ENCODE measurements around the gene ANXA6. TPM values are rescaled to one million over a fixed set of nuclear protein-coding genes. Genes with fewer than 3 reads are reported as not detected.

Gene ANXA6
- total RNA-seq, 6 experiments from 2014 or later: 507 to 578 (median 546) TPM

DNA sequence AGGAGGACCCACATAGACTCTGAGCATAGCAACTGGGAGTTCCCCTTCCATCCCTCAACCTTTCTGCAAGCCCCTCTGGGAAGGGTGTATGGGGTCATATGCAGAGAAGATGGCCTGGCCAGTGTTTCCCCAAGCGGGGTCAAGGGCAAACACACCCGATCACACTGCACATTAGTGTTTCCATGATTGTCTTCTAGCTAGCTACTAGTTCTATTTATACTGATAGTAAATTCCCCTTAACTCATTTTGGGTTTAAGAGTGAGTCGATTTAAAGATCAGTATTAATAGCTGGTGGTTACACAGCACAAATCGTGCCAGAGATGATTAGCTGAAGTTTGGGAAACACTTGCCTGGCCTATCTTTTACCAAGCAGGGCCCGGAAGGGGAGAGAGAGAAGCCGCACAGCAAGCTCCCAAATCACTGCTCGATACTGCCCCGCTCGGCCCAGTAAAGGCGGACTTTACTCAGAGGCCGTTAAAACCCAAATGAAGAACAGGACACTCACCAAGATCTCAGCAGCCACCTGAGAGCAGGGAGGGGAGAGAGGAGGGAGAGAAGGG lies 47.4 kb downstream of the ANXA6 start:
- Mint-ChIP-seq H3K4me1 (ENCODE audit: low read depth) (peaks cover 21% of the 10 kb centered on the region), H3K9me3 (no peaks in the 10 kb centered on the region), H3K4me3 (no peak overlapping the region), H3K27ac (no peak overlapping the region; the same call in 1 of the 2 replicates), H3K36me3 (ENCODE audit: low read depth) (peaks cover 38% of the 10 kb centered on the region), H3K27me3 (ENCODE audit: insufficient read depth) (peaks cover 15% of the 10 kb centered on the region)
- no peak for DNase-seq
- TF ChIP-seq, protein P1, sequence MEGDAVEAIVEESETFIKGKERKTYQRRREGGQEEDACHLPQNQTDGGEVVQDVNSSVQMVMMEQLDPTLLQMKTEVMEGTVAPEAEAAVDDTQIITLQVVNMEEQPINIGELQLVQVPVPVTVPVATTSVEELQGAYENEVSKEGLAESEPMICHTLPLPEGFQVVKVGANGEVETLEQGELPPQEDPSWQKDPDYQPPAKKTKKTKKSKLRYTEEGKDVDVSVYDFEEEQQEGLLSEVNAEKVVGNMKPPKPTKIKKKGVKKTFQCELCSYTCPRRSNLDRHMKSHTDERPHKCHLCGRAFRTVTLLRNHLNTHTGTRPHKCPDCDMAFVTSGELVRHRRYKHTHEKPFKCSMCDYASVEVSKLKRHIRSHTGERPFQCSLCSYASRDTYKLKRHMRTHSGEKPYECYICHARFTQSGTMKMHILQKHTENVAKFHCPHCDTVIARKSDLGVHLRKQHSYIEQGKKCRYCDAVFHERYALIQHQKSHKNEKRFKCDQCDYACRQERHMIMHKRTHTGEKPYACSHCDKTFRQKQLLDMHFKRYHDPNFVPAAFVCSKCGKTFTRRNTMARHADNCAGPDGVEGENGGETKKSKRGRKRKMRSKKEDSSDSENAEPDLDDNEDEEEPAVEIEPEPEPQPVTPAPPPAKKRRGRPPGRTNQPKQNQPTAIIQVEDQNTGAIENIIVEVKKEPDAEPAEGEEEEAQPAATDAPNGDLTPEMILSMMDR (IDR thresholded peaks at IDR 0.05): no peak

DNA sequence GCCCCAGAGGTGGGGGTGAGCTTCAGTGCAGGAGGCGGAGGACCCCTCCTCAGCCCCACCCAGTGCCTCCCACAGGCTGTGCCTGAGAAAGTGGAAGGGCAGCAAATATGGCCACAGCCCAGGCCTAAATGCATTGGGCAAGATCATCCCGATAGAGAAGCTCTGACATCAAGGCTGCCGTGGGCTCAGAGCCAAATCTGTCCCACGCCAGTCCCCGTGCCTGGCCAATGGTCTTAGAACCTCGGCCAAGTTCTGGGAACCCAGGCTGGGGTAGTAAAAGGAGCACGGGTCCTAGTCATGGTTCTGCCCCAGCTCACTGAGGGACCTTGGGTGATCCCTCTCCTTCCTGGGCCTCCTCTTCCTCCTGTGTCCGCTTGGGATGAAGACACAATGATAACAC lies 49.0 kb downstream of the ANXA6 start:
- Mint-ChIP-seq H3K36me3 (ENCODE audit: low read depth) (peaks cover 42% of the 10 kb centered on the region), H3K9me3 (no peaks in the 10 kb centered on the region), H3K27me3 (ENCODE audit: insufficient read depth) (peaks cover 15% of the 10 kb centered on the region), H3K4me3 (no peak overlapping the region), H3K27ac (peak overlapping the region; percentile 29; the same call in 1 of the 2 replicates), H3K4me1 (ENCODE audit: low read depth) (peaks cover 23% of the 10 kb centered on the region)
- TF ChIP-seq, protein P1 (IDR thresholded peaks at IDR 0.05): no peak
- DNase-seq: no peak

DNA sequence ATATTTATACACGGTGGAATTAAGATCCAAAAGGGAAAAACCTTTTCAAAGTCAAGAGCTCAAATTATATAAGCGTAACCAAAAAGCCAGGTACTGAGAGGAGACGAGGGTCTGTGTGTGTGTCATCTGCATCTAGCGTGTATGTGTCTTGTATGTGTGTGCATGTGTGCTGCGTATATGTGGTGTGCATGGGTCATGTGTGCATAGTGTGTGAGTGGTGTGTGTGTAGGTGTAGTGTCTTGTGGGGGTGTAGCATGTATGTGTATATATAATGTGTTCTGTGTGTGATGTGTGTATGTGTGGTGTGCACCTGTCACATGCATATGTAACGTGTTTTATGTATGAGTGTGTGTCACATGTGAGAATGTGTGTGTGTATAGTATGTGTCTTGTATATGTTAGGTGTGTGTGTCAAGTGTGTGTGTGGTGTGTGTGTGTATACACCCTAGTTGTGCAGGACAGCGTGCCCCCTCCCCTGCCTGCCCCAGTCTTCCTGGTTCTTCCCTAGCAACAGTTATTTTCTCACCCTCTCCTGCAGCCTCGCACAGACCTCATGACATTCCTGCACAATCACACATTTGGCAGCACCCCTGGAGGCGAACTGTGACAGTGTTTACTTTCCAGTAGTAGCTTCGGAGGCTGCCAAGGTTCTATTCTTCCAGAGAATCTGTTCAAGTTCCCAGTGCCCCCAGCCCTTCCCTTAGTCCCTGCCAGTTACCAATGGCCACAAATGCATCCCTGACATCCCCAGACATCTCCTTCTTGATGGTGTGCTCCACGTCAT lies 49.6 kb downstream of the ANXA6 start:
- peaks cover 17% of the 10 kb centered on the region for H3K27me3 Mint-ChIP-seq (ENCODE audit: insufficient read depth)

DNA sequence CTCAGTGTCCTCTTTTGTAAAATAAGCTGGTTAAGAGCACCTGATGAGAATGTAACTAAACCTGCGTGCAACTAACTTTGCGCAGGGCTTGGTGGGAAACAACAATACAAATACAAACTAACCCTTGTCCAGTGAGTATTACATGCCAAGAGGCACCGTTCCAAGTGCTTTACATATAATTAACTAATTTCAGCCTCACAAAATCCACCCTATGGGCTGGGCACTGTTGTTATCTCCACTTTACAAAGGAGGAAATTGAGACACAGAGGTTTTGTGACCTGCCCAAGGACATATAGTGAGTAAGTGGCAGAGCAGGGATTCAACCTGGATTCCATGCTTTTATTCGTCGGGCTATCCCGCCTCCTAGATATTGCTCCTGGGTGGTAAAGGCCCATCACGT lies 50.5 kb downstream of the ANXA6 start:
- Mint-ChIP-seq H3K27me3 (ENCODE audit: insufficient read depth) (peaks cover 17% of the 10 kb centered on the region), H3K36me3 (ENCODE audit: low read depth) (peaks cover 50% of the 10 kb centered on the region), H3K27ac (no peak overlapping the region), H3K4me3 (no peak overlapping the region), H3K4me1 (ENCODE audit: low read depth) (peaks cover 23% of the 10 kb centered on the region), H3K9me3 (no peaks in the 10 kb centered on the region)
- no peak for DNase-seq
- TF ChIP-seq, protein P1 (IDR thresholded peaks at IDR 0.05): no peak

More for the DNA sequence above, 49.6 kb downstream of the ANXA6 start:
- H3K4me1 Mint-ChIP-seq (ENCODE audit: low read depth): peaks cover 23% of the 10 kb centered on the region
- H3K4me3 Mint-ChIP-seq: no peak overlapping the region
- no peaks in the 10 kb centered on the region for H3K9me3 Mint-ChIP-seq
- H3K36me3 Mint-ChIP-seq (ENCODE audit: low read depth): peaks cover 44% of the 10 kb centered on the region
- TF ChIP-seq, protein P1 (IDR thresholded peaks at IDR 0.05): no peak
- no peak for DNase-seq
- H3K27ac Mint-ChIP-seq: peak overlapping the region; percentile 9

DNA sequence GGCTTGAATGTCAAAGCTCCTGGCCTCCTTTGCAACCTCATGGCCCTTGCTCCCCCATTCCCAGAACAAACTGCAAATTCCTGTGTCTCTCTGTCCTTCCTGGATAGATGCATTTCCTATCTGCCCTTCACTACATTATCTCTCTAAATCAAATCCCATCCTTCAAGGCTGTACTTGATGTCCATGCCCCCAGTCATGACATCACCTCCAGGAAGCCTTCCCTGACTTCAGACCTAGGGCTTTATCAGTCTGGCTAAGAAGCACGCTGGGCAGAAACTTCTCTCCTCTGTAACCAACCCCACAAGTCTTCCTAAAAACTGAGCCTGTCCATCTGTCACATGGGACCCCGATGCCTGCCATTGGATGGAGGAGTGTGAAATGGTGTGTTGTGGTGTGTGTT lies 51.1 kb downstream of the ANXA6 start:
- Mint-ChIP-seq H3K9me3 (no peaks in the 10 kb centered on the region), H3K27ac (peak overlapping the region; percentile 14; the same call in 1 of the 2 replicates), H3K27me3 (ENCODE audit: insufficient read depth) (peaks cover 17% of the 10 kb centered on the region), H3K4me3 (no peak overlapping the region), H3K36me3 (ENCODE audit: low read depth) (peaks cover 55% of the 10 kb centered on the region), H3K4me1 (ENCODE audit: low read depth) (peaks cover 23% of the 10 kb centered on the region)
- TF ChIP-seq, protein P1 (IDR thresholded peaks at IDR 0.05): no peak
- DNase-seq: no peak
